IMR-90 (cell line): ENCODE measurements around the gene KIF18B. TPM values are rescaled to one million over a fixed set of nuclear protein-coding genes. Genes with fewer than 3 reads are reported as not detected.

Source experiments
- ATAC-seq: fragments of 200-7000 bp; cut with Tn5 transposase; 2 replicates; pipeline ENCODE4 v1.9.1; 2020; ENCODE audit warnings: low read depth, mild to moderate bottlenecking, moderate library complexity
- BruUV-seq: library from RNA; stranded (reverse); fragments of 400-500 nt; replicated peaks from 2 replicates; lab custom pipeline; 2021; lab: Mats Ljungman, UMichigan
- CTCF ChIA-PET: fragments of 300-600 bp; formaldehyde crosslinking; extraction: SDS; loops from one replicate; lab custom pipeline; 2021; ENCODE audit warnings: antibody characterized with exemption; lab: Yijun Ruan, JAX
- POLR2A ChIA-PET: fragments of 300-600 bp; sonication (Branson Sonifier 250); formaldehyde crosslinking; loops from one replicate; lab custom pipeline; 2022; ENCODE audit warnings: antibody characterized with exemption; ENCODE audit not compliant: unreplicated experiment; lab: Charles Lee
- DNase-seq: peaks from one replicate; pipeline ENCODE4 v3.0.0; 2013
- H2AFZ ChIP-seq: replicated peaks from 2 replicates; pipeline ENCODE3; 2013; ENCODE audit warnings: low read length, mild to moderate bottlenecking; ENCODE audit not compliant: poor library complexity
- H2AK5ac ChIP-seq: 2 replicates; pipeline ENCODE4 v1.6.1; 2013; ENCODE audit warnings: low read depth, low read length, inconsistent platforms
- H2AK9ac ChIP-seq: replicated peaks from 2 replicates; pipeline ENCODE3; 2013; ENCODE audit warnings: mild to moderate bottlenecking, low read depth, low read length, moderate library complexity; ENCODE audit not compliant: poor library complexity
- H2BK120ac ChIP-seq: 2 replicates; pipeline ENCODE4 v1.6.1; 2013; ENCODE audit warnings: low read depth, low read length, inconsistent platforms
- H2BK15ac ChIP-seq: 3 replicates; pipeline ENCODE4 v1.6.1; 2013; ENCODE audit warnings: low read depth, low read length, inconsistent platforms
- H2BK20ac ChIP-seq: 2 replicates; pipeline ENCODE4 v1.6.1; 2013; ENCODE audit warnings: low read depth, mild to moderate bottlenecking, inconsistent platforms, low read length, moderate library complexity
- H2BK5ac ChIP-seq: 2 replicates; pipeline ENCODE4 v1.6.1; 2013; ENCODE audit warnings: mild to moderate bottlenecking, low read depth, low read length, inconsistent platforms; ENCODE audit not compliant: poor library complexity, severe bottlenecking
- H3K14ac ChIP-seq: replicated peaks from 2 replicates; pipeline ENCODE4 v1.6.1; 2013; ENCODE audit warnings: low read depth, low read length, inconsistent platforms
- H3K18ac ChIP-seq: 2 replicates; pipeline ENCODE4 v1.6.1; 2013; ENCODE audit warnings: low read depth, low read length, control low read depth
- H3K23ac ChIP-seq: 2 replicates; pipeline ENCODE4 v1.6.1; 2013; ENCODE audit warnings: low read depth, low read length, inconsistent platforms
- H3K27ac ChIP-seq: 2 replicates; pipeline ENCODE4 v1.5.1; 2013; ENCODE audit warnings: mild to moderate bottlenecking, control low read depth, low read length; ENCODE audit not compliant: insufficient read depth
- H3K27me3 ChIP-seq: 2 replicates; pipeline ENCODE4 v1.6.1; 2013; ENCODE audit warnings: low read length; ENCODE audit not compliant: control insufficient read depth, insufficient read depth
- H3K36me3 ChIP-seq: 2 replicates; pipeline ENCODE4 v1.6.1; 2013; ENCODE audit warnings: low read length, mixed read lengths; ENCODE audit not compliant: control insufficient read depth, insufficient read depth
- H3K4ac ChIP-seq: 2 replicates; pipeline ENCODE4 v1.6.1; 2013; ENCODE audit warnings: low read depth, low read length, inconsistent platforms
- H3K4me1 ChIP-seq: 2 replicates; pipeline ENCODE4 v1.6.1; 2013; ENCODE audit warnings: low read length, mixed read lengths; ENCODE audit not compliant: control insufficient read depth, insufficient read depth
- H3K4me2 ChIP-seq: 2 replicates; pipeline ENCODE4 v1.6.1; 2013; ENCODE audit warnings: low read depth, mild to moderate bottlenecking, control low read depth, low read length, moderate library complexity
- H3K4me3 ChIP-seq: 2 replicates; pipeline ENCODE4 v1.5.1; 2013; ENCODE audit warnings: low read depth, mild to moderate bottlenecking, control low read depth, low read length, moderate library complexity; ENCODE audit not compliant: insufficient read depth
- H3K56ac ChIP-seq: 2 replicates; pipeline ENCODE4 v1.6.1; 2013; ENCODE audit warnings: low read length, inconsistent platforms; ENCODE audit not compliant: insufficient read depth; ENCODE audit errors: extremely low read depth
- H3K79me1 ChIP-seq, 2 experiments: 2 replicates each; pipeline ENCODE4 v1.6.1; 2013; ENCODE audit warnings: low read length in 2 of 2, inconsistent platforms in 1 of 2, low read depth in 1 of 2
- H3K9ac ChIP-seq: 2 replicates; pipeline ENCODE4 v1.6.1; 2013; ENCODE audit warnings: low read depth, low read length, control low read depth
- H3K9me1 ChIP-seq: 2 replicates; pipeline ENCODE4 v1.6.1; 2013; ENCODE audit warnings: low read length, inconsistent platforms; ENCODE audit not compliant: insufficient read depth
- H3K9me3 ChIP-seq: 2 replicates; pipeline ENCODE4 v1.6.1; 2013; ENCODE audit warnings: low read length; ENCODE audit not compliant: control insufficient read depth, insufficient read depth
- H4K20me1 ChIP-seq: 2 replicates; pipeline ENCODE4 v1.6.1; 2013; ENCODE audit warnings: low read length, inconsistent platforms; ENCODE audit not compliant: insufficient read depth
- H4K5ac ChIP-seq: 2 replicates; pipeline ENCODE4 v1.6.1; 2013; ENCODE audit warnings: mild to moderate bottlenecking, low read depth, low read length, control low read depth
- H4K8ac ChIP-seq, 2 experiments: 2 replicates each; pipeline ENCODE4 v1.6.1; 2013; ENCODE audit warnings: low read depth in 2 of 2, low read length in 2 of 2, control low read depth in 1 of 2, inconsistent platforms in 1 of 2
- H4K91ac ChIP-seq: 2 replicates; pipeline ENCODE4 v1.6.1; 2013; ENCODE audit warnings: low read depth, low read length, inconsistent platforms; ENCODE audit not compliant: insufficient read depth
- BHLHE40 ChIP-seq: fragments of 150-350 bp; IDR thresholded peaks from 2 replicates; pipeline ENCODE4 v1.6.1; 2016; ENCODE audit warnings: mild to moderate bottlenecking, low read depth, low read length
- CEBPB ChIP-seq: IDR thresholded peaks from 2 replicates; pipeline ENCODE4 v1.6.1; 2012; ENCODE audit warnings: low read depth, low read length, improper control_type of control experiment
- CHD1 ChIP-seq: IDR thresholded peaks from 2 replicates; pipeline ENCODE4 v1.6.1; 2012; ENCODE audit warnings: low read depth, low read length, improper control_type of control experiment
- FOS ChIP-seq: fragments of 150-350 bp; IDR thresholded peaks from 2 replicates; pipeline ENCODE4 v1.6.1; 2016; ENCODE audit warnings: low read depth, low read length
- MAFK ChIP-seq: IDR thresholded peaks from 2 replicates; pipeline ENCODE4 v1.6.1; 2012; ENCODE audit warnings: low read depth, low read length, improper control_type of control experiment
- MAZ ChIP-seq: IDR thresholded peaks from 2 replicates; pipeline ENCODE4 v1.6.1; 2012; ENCODE audit warnings: low read depth, mild to moderate bottlenecking, low read length, improper control_type of control experiment, moderate library complexity, borderline replicate concordance
- NFE2L2 ChIP-seq: fragments of 150-350 bp; IDR thresholded peaks from 2 replicates; pipeline ENCODE4 v1.6.1; 2016; ENCODE audit warnings: low read depth, mild to moderate bottlenecking, low read length
- POLR2A ChIP-seq: IDR thresholded peaks from 2 replicates; pipeline ENCODE4 v1.6.1; 2012; ENCODE audit warnings: mild to moderate bottlenecking, low read depth, low read length
- RAD21 ChIP-seq: IDR thresholded peaks from 2 replicates; pipeline ENCODE4 v1.6.1; 2012; ENCODE audit warnings: low read length, improper control_type of control experiment
- RCOR1 ChIP-seq: IDR thresholded peaks from 2 replicates; pipeline ENCODE4 v1.6.1; 2012; ENCODE audit warnings: mild to moderate bottlenecking, low read length, improper control_type of control experiment; ENCODE audit not compliant: insufficient replicate concordance
- RFX5 ChIP-seq: IDR thresholded peaks from 2 replicates; pipeline ENCODE4 v1.8.0; 2012; ENCODE audit warnings: low read depth, mild to moderate bottlenecking, low read length, moderate library complexity
- SMC3 ChIP-seq: fragments of 150-350 bp; IDR thresholded peaks from 2 replicates; pipeline ENCODE4 v1.6.1; 2016; ENCODE audit warnings: low read depth, mild to moderate bottlenecking, antibody characterized with exemption, low read length, moderate library complexity
- WGBS, 2 experiments: methylation state at CpG; one replicate each; pipeline versions ENCODE4 v1.1.5 to v1.1.7; 2013; ENCODE audit warnings: missing lambda C conversion rate in 2 of 2; ENCODE audit not compliant: insufficient read length in 1 of 2; ENCODE audit errors: extremely low coverage in 2 of 2; 5-methylcytosine and 5-hydroxymethylcytosine counted together
- dilution Hi-C: fragments of 300-500 bp; cut with HindIII; formaldehyde crosslinking; loops from one replicate; pipeline ENCODE4 v1.14.3; 2018; ENCODE audit warnings: low sequenced_read_pairs; ENCODE audit not compliant: unreplicated experiment
- in situ Hi-C: fragments of 300-500 bp; cut with MboI; formaldehyde crosslinking; loops from 3 replicates; pipeline ENCODE4 v1.14.3; 2019; ENCODE audit warnings: low sequenced_read_pairs, inconsistent platforms, mixed read lengths
- intact Hi-C: fragments of 100-400 bp; cut with micrococcal nuclease; formaldehyde crosslinking; loops from 2 replicates; pipeline ENCODE4 v1.10.0; 2022
- polyA plus RNA-seq, 3 experiments: library from polyadenylated mRNA; depleted of rRNA; stranded (reverse); fragments of >200 nt; gene quantifications; 2 replicates each; pipeline ENCODE4 v1.2.3, GENCODE V29; 2012; ENCODE audit warnings: low replicate concordance in 1 of 3
- total RNA-seq: library from RNA; depleted of rRNA; stranded (reverse); fragments of >200 nt; gene quantifications from 2 replicates; pipeline ENCODE4 v1.2.3, GENCODE V29; 2012
- TF ChIP-seq, protein P1 (sequence below): fragments of 150-350 bp; IDR thresholded peaks from 2 replicates; pipeline ENCODE4 v1.6.1; 2016; ENCODE audit warnings: low read depth, mild to moderate bottlenecking, low read length, moderate library complexity, borderline replicate concordance
- TF ChIP-seq, protein P2 (sequence below): conservative IDR thresholded peaks from 2 replicates; pipeline ENCODE4 v1.5.1; 2012; ENCODE audit warnings: mild to moderate bottlenecking, low read depth, low read length, improper control_type of control experiment

The KIF18B gene
- total and polyA plus RNA-seq, 2 of the 4 experiments (the other 2 are of a cell fraction) = 1.3 to 16.0 TPM

DNA sequence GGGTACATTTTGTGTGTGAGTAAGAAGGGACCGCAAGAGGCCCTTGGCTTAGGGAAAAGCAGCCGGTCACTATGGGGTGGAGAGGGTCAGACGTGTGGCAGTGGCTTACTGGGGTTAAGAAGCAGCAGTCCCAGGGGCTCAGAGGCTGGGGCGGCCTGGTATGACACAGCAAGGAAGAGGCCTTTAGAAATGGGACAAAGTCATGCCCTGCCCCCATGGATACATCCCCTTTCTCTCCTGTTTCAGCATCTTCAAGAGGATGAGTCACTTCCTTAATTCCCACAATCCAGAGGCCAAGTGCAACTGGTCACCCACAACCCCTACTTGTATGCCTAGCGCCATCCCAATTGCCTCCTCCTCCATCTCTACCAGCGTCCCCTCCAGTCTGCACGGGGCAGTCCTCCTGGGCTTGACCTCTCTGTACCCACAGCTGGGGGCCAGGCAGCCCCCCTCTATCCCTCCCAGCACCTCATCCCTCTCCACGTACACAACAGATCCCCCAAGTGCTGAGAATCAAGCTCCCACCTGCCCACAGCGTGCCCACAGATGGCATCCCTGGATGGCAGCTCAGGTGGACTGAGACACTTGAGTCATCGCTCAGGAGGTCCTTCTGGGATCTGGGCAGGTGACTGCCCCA is 41.4 kb downstream of the KIF18B start:
- ATAC-seq (peak; percentile 79), DNase-seq (peak; percentile 96)
- H4K91ac ChIP-seq = peak overlapping the region; percentile 98
- H2BK15ac ChIP-seq = peak overlapping the region; percentile 96; the same call in 2 of the 3 replicates
- no peak overlapping the region for H3K4me3 ChIP-seq
- dilution Hi-C loops = no loop called here
- peaks cover 27% of the 10 kb centered on the region for H3K4me1 ChIP-seq
- ChIA-PET POLR2A (no interaction called here), CTCF (no interaction called here)
- peak overlapping the region; percentile 96 for H3K23ac ChIP-seq
- H3K9me1 ChIP-seq = peaks cover 37% of the 10 kb centered on the region
- H2BK5ac ChIP-seq = peak overlapping the region; percentile 93
- peak overlapping the region; percentile 19 for H3K4me2 ChIP-seq
- peak overlapping the region; percentile 68 for H3K56ac ChIP-seq
- BruUV-seq = no TSS peak
- peak overlapping the region; percentile 100 for H2AK5ac ChIP-seq
- peak overlapping the region; percentile 86 for H3K27ac ChIP-seq
- H3K79me1 ChIP-seq = peaks cover 0 to 16% of the 10 kb centered on the region in 2 experiments; a peak in 2 of 4 replicates
- intact Hi-C loops = no loop called here
- no peak for TF ChIP-seq POLR2A
- no peak for TF ChIP-seq SMC3
- TF ChIP-seq RFX5 = no peak
- peak; percentile 61; the same call in 1 of the 2 replicates for TF ChIP-seq MAFK
- TF ChIP-seq, protein P1, sequence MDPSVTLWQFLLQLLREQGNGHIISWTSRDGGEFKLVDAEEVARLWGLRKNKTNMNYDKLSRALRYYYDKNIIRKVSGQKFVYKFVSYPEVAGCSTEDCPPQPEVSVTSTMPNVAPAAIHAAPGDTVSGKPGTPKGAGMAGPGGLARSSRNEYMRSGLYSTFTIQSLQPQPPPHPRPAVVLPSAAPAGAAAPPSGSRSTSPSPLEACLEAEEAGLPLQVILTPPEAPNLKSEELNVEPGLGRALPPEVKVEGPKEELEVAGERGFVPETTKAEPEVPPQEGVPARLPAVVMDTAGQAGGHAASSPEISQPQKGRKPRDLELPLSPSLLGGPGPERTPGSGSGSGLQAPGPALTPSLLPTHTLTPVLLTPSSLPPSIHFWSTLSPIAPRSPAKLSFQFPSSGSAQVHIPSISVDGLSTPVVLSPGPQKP = no peak
- TF ChIP-seq CEBPB = peak; percentile 83
- peak; percentile 80 for TF ChIP-seq RCOR1
- TF ChIP-seq CHD1 = no peak
- TF ChIP-seq MAZ = no peak
- TF ChIP-seq BHLHE40 = peak; percentile 56; the same call in 1 of the 2 replicates
- peak; percentile 94 for TF ChIP-seq FOS
- peak; percentile 83 for TF ChIP-seq NFE2L2
- TF ChIP-seq, protein P2, sequence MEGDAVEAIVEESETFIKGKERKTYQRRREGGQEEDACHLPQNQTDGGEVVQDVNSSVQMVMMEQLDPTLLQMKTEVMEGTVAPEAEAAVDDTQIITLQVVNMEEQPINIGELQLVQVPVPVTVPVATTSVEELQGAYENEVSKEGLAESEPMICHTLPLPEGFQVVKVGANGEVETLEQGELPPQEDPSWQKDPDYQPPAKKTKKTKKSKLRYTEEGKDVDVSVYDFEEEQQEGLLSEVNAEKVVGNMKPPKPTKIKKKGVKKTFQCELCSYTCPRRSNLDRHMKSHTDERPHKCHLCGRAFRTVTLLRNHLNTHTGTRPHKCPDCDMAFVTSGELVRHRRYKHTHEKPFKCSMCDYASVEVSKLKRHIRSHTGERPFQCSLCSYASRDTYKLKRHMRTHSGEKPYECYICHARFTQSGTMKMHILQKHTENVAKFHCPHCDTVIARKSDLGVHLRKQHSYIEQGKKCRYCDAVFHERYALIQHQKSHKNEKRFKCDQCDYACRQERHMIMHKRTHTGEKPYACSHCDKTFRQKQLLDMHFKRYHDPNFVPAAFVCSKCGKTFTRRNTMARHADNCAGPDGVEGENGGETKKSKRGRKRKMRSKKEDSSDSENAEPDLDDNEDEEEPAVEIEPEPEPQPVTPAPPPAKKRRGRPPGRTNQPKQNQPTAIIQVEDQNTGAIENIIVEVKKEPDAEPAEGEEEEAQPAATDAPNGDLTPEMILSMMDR = no peak
- TF ChIP-seq RAD21 = no peak
- peak overlapping the region; percentile 100 for H2BK120ac ChIP-seq
- no peaks in the 10 kb centered on the region for H3K27me3 ChIP-seq
- WGBS, 2 experiments = 58% methylated on average over 4 of the region's 10 CpGs; no CpG with 5 or more reads in 1 of the 2 experiments
- H3K14ac ChIP-seq = peak overlapping the region; percentile 98
- H3K9me3 ChIP-seq = no peaks in the 10 kb centered on the region
- H4K5ac ChIP-seq = peak overlapping the region; percentile 89
- H4K8ac ChIP-seq = peak overlapping the region; percentile 86 to 98
- peak overlapping the region; percentile 91 for H3K18ac ChIP-seq
- H4K20me1 ChIP-seq = no peaks in the 10 kb centered on the region; the same call in 1 of the 2 replicates
- peak overlapping the region; percentile 34; the same call in 1 of the 2 replicates for H3K9ac ChIP-seq
- peak overlapping the region; percentile 78 for H2AK9ac ChIP-seq
- H3K4ac ChIP-seq = peak overlapping the region; percentile 99
- in situ Hi-C loops = no loop called here
- peak overlapping the region; percentile 99 for H2BK20ac ChIP-seq
- H3K36me3 ChIP-seq = no peaks in the 10 kb centered on the region
- peak overlapping the region; percentile 79 for H2AFZ ChIP-seq
